NCI-H748 (cell line): ENCODE data around the gene CKAP2L.
A peak's percentile ranks its signal among the peaks of the same experiment; 100 is the strongest.
"Not testable (repeated sequence)": the region's sequence is repeated elsewhere in the genome, so short reads cannot be mapped to it uniquely, and the experiment has no call there.

Experiments used
- DNase-seq: peaks from one replicate; lab custom pipeline; 2025; ENCODE audit not compliant: unreplicated experiment; lab: John Stamatoyannopoulos, UW

CKAP2L gene

GRCh38 chr2:112712903-112713584 lies 51.4 kb downstream of the CKAP2L start:
- DNase-seq: no peak

- no peak for DNase-seq
Observed at GRCh38 chr2:112712465-112712864, 51.9 kb downstream of the CKAP2L start.

- no peak for DNase-seq
Observed at GRCh38 chr2:112710956-112711750, 53.3 kb downstream of the CKAP2L start.

GRCh38 chr2:112709703-112710102 lies 54.7 kb downstream of the CKAP2L start:
- DNase-seq: no peak

GRCh38 chr2:112708968-112709367 lies 55.4 kb downstream of the CKAP2L start:
- no peak for DNase-seq

- not testable (repeated sequence) for DNase-seq
Observed at GRCh38 chr2:112706947-112707346, 57.5 kb downstream of the CKAP2L start.

- no peak for DNase-seq
Observed at GRCh38 chr2:112706170-112706664, 58.2 kb downstream of the CKAP2L start.

GRCh38 chr2:112705575-112705974 lies 58.8 kb downstream of the CKAP2L start:
- no peak for DNase-seq

GRCh38 chr2:112703684-112704083 lies 60.7 kb downstream of the CKAP2L start:
- DNase-seq: no peak

- DNase-seq: no peak
Observed at GRCh38 chr2:112701052-112701451, 63.4 kb downstream of the CKAP2L start.

- DNase-seq: no peak
Observed at GRCh38 chr2:112699984-112700667, 64.3 kb downstream of the CKAP2L start.

- DNase-seq: no peak
Observed at GRCh38 chr2:112698834-112699515, 65.4 kb downstream of the CKAP2L start.

GRCh38 chr2:112694182-112694581 lies 70.2 kb downstream of the CKAP2L start:
- DNase-seq: no peak

- DNase-seq: no peak
Observed at GRCh38 chr2:112693596-112693995, 70.8 kb downstream of the CKAP2L start.

GRCh38 chr2:112692918-112693317 lies 71.5 kb downstream of the CKAP2L start:
- DNase-seq: no peak

- DNase-seq: no peak
Observed at GRCh38 chr2:112692495-112692911, 71.9 kb downstream of the CKAP2L start.

- DNase-seq: no peak
Observed at GRCh38 chr2:112691881-112692281, 72.5 kb downstream of the CKAP2L start.

GRCh38 chr2:112690853-112691401 lies 73.5 kb downstream of the CKAP2L start:
- DNase-seq: peak; percentile 21

- DNase-seq: no peak
Observed at GRCh38 chr2:112688086-112688880, 76.1 kb downstream of the CKAP2L start.

GRCh38 chr2:112687522-112687921 lies 76.9 kb downstream of the CKAP2L start:
- no peak for DNase-seq
